Measurements from ENCODE around the gene SUSD3. TPM values are rescaled to one million over a fixed set of nuclear protein-coding genes. Genes with fewer than 3 reads are reported as not detected.
A peak's percentile ranks its signal among the peaks of the same experiment; 100 is the strongest.

Gene SUSD3
- total RNA-seq, 1 donor from 2014 or later: not detected

DNA sequence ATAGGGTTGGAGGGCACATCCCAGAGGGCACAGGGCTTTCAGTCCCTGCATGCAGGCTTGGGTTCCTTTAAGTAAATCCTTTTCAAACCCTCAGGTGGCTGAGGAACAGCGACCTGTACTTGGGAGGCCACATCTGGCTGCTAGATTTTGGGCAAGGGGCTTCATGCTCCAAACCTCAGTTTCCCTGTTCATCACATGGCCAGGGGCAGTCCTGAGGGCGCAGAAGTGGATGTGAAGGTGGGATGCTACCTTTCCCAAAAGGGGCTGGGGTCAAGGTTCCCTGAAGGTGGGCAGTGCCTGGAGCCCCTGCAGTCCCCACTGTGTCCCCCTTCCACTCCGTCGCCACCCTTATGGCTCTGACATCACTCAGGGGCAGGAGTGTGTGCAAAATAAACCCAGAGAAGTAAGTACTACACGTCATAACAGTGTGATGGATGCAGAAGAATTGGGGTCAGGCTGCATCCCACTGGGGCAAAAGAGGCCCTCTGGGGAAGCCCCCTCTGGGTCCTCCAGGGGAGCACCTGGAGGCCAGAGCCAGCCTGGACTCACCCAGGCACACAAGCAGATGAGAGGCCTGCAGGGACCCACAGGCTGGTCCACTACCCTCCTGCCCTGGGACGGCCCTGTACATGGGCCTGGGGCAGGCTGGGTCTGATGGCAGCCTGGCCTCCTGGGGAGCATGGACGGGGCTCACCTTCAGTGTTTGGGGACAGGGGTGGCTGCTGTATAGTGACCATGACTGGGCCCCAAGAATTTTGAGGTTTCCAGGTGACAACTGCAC is 35.6 kb downstream of the SUSD3 start:
- TF ChIP-seq, protein P1, sequence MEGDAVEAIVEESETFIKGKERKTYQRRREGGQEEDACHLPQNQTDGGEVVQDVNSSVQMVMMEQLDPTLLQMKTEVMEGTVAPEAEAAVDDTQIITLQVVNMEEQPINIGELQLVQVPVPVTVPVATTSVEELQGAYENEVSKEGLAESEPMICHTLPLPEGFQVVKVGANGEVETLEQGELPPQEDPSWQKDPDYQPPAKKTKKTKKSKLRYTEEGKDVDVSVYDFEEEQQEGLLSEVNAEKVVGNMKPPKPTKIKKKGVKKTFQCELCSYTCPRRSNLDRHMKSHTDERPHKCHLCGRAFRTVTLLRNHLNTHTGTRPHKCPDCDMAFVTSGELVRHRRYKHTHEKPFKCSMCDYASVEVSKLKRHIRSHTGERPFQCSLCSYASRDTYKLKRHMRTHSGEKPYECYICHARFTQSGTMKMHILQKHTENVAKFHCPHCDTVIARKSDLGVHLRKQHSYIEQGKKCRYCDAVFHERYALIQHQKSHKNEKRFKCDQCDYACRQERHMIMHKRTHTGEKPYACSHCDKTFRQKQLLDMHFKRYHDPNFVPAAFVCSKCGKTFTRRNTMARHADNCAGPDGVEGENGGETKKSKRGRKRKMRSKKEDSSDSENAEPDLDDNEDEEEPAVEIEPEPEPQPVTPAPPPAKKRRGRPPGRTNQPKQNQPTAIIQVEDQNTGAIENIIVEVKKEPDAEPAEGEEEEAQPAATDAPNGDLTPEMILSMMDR (IDR thresholded peaks at IDR 0.05): no peak
- Mint-ChIP-seq H3K27me3 (ENCODE audit: low read depth) (no peaks in the 10 kb centered on the region), H3K9me3 (ENCODE audit: low read depth) (peaks cover 12% of the 10 kb centered on the region), H3K27ac (ENCODE audit: unreplicated experiment) (peak overlapping the region; percentile 88), H3K36me3 (ENCODE audit: low read depth) (peaks cover 4% of the 10 kb centered on the region), H3K4me1 (ENCODE audit: low read depth) (peaks cover 39% of the 10 kb centered on the region), H3K4me3 (ENCODE audit: unreplicated experiment) (peak overlapping the region; percentile 64)
- peak; percentile 78 for DNase-seq (ENCODE audit: low spot score)

DNA sequence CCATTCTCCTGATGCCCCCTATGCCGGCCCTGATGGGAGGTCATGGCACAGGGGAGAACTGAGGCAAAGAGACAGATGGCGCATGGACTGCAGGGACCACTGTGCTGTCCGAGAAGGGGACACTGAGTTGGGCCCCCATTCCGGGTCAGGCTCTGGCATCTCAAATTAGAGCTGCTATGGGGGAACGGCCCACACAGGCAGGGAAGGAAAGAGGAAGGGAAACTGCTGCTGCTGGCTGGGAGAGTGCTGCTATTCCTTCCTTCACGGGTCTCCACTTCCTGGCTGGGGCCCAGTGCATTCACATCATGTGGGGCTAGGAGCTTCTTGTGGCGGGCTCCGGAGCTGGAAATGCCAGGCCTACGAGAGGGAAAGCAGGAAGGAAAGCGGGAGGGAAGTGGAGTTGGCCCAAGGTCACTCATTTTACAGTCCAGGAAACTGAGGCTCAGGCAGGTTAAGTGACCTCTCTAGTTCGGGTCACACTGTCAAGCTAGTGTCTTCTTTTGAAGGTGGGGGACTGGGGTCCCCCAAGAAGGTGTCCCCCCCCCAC is 36.2 kb downstream of the SUSD3 start:
- peaks cover 4% of the 10 kb centered on the region for H3K36me3 Mint-ChIP-seq (ENCODE audit: low read depth)
- peaks cover 12% of the 10 kb centered on the region for H3K9me3 Mint-ChIP-seq (ENCODE audit: low read depth)
- DNase-seq (ENCODE audit: low spot score): peak; percentile 72
- TF ChIP-seq, protein P1 (IDR thresholded peaks at IDR 0.05): no peak
- peak overlapping the region; percentile 88 for H3K27ac Mint-ChIP-seq (ENCODE audit: unreplicated experiment)
- no peaks in the 10 kb centered on the region for H3K27me3 Mint-ChIP-seq (ENCODE audit: low read depth)
- peak overlapping the region; percentile 64 for H3K4me3 Mint-ChIP-seq (ENCODE audit: unreplicated experiment)
- H3K4me1 Mint-ChIP-seq (ENCODE audit: low read depth): peaks cover 44% of the 10 kb centered on the region

DNA sequence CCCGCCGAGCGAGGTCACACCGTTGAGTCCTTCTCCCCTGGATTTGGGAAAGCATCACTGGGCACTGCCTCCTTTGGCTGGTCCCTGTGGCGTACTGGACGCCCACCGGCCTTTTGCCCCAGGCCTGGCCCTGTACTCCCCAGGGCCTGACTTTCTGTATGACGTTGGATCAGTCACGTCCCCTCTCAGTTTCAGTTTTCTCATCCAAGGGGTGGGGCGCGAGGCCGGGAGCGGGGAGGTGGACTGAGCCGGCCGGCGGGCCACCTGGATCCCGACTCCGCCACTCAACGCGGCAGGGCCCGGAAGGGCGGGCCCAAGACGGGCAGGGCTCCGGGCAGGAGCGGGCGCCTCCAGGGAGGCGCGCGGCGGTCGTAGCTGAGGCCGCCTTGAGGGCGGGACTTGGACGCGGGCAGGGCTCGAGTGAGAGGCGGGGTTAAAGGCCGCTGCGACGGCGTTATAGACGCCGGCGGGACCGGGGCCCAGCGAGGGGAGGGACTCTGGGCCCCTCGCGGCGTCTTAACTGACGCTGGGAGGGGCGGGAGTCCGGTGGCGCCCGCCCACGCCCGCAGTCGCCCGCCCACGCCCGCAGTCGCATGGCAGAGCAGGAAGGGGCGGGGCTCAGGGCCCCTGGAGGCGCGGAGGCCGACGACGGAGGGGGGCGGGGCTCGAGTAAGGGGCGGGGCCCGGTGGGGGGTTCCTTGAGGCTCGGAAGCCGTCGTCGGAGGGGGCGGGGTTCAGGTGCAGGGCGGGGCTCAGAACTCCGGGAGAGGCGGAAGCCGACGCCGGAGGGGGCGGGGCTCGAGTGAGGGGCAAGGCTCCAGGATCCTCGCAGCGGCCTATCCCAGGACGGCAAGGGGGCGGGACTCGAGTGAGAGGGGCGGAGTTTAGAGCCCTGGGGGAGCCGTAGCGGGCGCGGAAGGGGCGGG is 37.0 kb downstream of the SUSD3 start:
- DNase-seq (ENCODE audit: low spot score): peak; percentile 100
- H3K36me3 Mint-ChIP-seq (ENCODE audit: low read depth): peaks cover 4% of the 10 kb centered on the region
- TF ChIP-seq, protein P1 (IDR thresholded peaks at IDR 0.05): no peak
- peak overlapping the region; percentile 64 for H3K4me3 Mint-ChIP-seq (ENCODE audit: unreplicated experiment)
- H3K27me3 Mint-ChIP-seq (ENCODE audit: low read depth): no peaks in the 10 kb centered on the region
- H3K9me3 Mint-ChIP-seq (ENCODE audit: low read depth): peaks cover 8% of the 10 kb centered on the region
- peak overlapping the region; percentile 88 for H3K27ac Mint-ChIP-seq (ENCODE audit: unreplicated experiment)
- peaks cover 46% of the 10 kb centered on the region for H3K4me1 Mint-ChIP-seq (ENCODE audit: low read depth)

- Mint-ChIP-seq H3K9me3 (ENCODE audit: low read depth) (peaks cover 4% of the 10 kb centered on the region), H3K4me1 (ENCODE audit: low read depth) (peaks cover 49% of the 10 kb centered on the region), H3K27me3 (ENCODE audit: low read depth) (no peaks in the 10 kb centered on the region), H3K36me3 (ENCODE audit: low read depth) (peaks cover 1% of the 10 kb centered on the region), H3K27ac (ENCODE audit: unreplicated experiment) (peak within 1 kb of the TSS; percentile 88), H3K4me3 (ENCODE audit: unreplicated experiment) (peak within 1 kb of the TSS; percentile 82)
- TF ChIP-seq, protein P1 (IDR thresholded peaks at IDR 0.05): peak; percentile 31
- DNase-seq (ENCODE audit: low spot score): peak; percentile 89
These were observed 37.8 kb downstream of the SUSD3 start, which contains the start of gene CARD19 for GRCh38 chr9:93096131-93096802. Gene CARD19 (plus strand): TSS chr9:93096217. CDS start chr9:93096346, 129 bp downstream.
